Left lung (tissue), 10 donors: ENCODE measurements around the gene H2BW1. TPM values are rescaled to one million over a fixed set of nuclear protein-coding genes. Genes with fewer than 3 reads are reported as not detected.
A peak's percentile ranks its signal among the peaks of the same experiment; 100 is the strongest.
"Not testable (repeated sequence)": the region's sequence is repeated elsewhere in the genome, so short reads cannot be mapped to it uniquely, and the experiment has no call there.

Experiments
- ATAC-seq: fragments of 200-7000 bp; cut with Tn5 transposase; one replicate; pipeline ENCODE4 v1.9.1; 2020; ENCODE audit warnings: moderate library complexity
- DNase-seq, 4 donors: peaks; one replicate each; pipeline ENCODE4 v3.0.0-alpha.2; 2013 to 2020
- H3K27ac ChIP-seq, 2 donors: fragments of 200-600 bp; sonication (generic) in 1 of 2; one replicate each; pipeline versions ENCODE4 v1.5.0 to v1.8.0; 2020 to 2021
- H3K27me3 ChIP-seq, 2 donors: fragments of 200-600 bp; sonication (generic) in 1 of 2; one replicate each; pipeline versions ENCODE4 v1.5.0 to v1.8.0; 2020 to 2021
- H3K36me3 ChIP-seq, 2 donors: fragments of 200-600 bp; sonication (generic) in 1 of 2; one replicate each; pipeline versions ENCODE4 v1.5.0 to v1.8.0; 2020 to 2021
- H3K4me1 ChIP-seq, 2 donors: fragments of 200-600 bp; one replicate each; pipeline ENCODE4 v1.8.0; 2021
- H3K4me3 ChIP-seq, 2 donors: fragments of 200-600 bp; sonication (generic) in 1 of 2; one replicate each; pipeline versions ENCODE4 v1.5.0 to v1.8.0; 2020 to 2021; ENCODE audit warnings: mild to moderate bottlenecking in 1 of 2
- H3K9me3 ChIP-seq, 2 donors: fragments of 200-600 bp; sonication (generic) in 1 of 2; one replicate each; pipeline versions ENCODE4 v1.5.0 to v1.8.0; 2020 to 2021
- CTCF ChIP-seq, 2 donors: fragments of 200-600 bp; sonication (generic) in 1 of 2; IDR thresholded peaks; one replicate each; pipeline versions ENCODE4 v1.5.0 to v1.8.0; 2021; ENCODE audit warnings: antibody characterized with exemption in 2 of 2
- intact Hi-C, 2 donors: fragments of 100-400 bp; cut with DNase I; formaldehyde crosslinking; loops; one replicate each; pipeline versions ENCODE4 v1.11.2 to v1.14.2; 2022
- polyA plus RNA-seq, 6 donors: library from polyadenylated mRNA; unstranded; fragments of 120-200 nt; gene quantifications; one replicate each; pipeline ENCODE4 v1.2.1, GENCODE V29; 2013; ENCODE audit not compliant: insufficient read length in 6 of 6
- total RNA-seq, 2 donors: library from RNA; stranded (reverse); fragmentation: NEBNext Ultra II Directional; extraction: Animal tissue kit (Norgen Biotek cat#: 25700); gene quantifications; one replicate each; pipeline ENCODE4 v1.2.1, GENCODE V29; 2021
- donor health status: DM: no; HTN: yes; CAD: no.
- donor health status: DM: no; HTN: no; CAD: no.

H2BW1 gene
- total and polyA plus RNA-seq, 8 donors: not detected

- Histone ChIP-seq H3K36me3 (no peaks in the 10 kb centered on the region), H3K27ac (no peak within 1 kb of the TSS), H3K4me3 (no peak within 1 kb of the TSS), H3K27me3 (no peaks in the 10 kb centered on the region), H3K4me1 (no peaks in the 10 kb centered on the region), H3K9me3 (no peaks in the 10 kb centered on the region)
- no peak for ATAC-seq
- TF ChIP-seq CTCF (IDR thresholded peaks at IDR 0.05): no peak
- intact Hi-C loops: no loop called here
- DNase-seq: no peak
These were observed 26.4 kb upstream of the H2BW1 start, which contains the start of gene H2BW2 for GRCh38 chrX:104039689-104040505. H2BW2 (plus strand) TSS chrX:104039956; CDS start chrX:104039995, 39 bp downstream.

DNA sequence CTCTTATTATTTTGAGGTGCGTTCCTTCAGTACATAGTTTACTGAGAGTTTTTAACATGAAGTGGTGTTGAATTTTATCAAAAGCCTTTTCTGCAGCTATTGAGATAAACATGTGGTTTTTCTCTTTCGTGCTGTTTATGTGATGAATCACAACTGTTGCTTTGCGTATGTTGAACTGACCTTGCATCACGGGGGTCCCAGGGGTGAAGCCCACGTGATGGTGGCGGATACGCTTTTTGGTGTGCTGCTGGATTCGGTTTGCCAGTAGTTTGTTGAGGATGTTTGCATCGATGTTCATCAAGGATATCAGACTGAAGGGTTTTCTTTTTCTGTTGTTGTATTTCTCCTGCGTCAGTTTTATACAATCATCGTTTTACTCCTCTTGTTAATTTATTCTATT lies 4.6 kb upstream of the H2BW1 start:
- no peak for TF ChIP-seq CTCF (IDR thresholded peaks at IDR 0.05)
- no peaks in the 10 kb centered on the region for H3K36me3 ChIP-seq
- ATAC-seq (no peak), DNase-seq (no peak)
- H3K4me3 ChIP-seq: no peak overlapping the region
- H3K27ac ChIP-seq: no peak overlapping the region
- H3K9me3 ChIP-seq: no peaks in the 10 kb centered on the region
- no peaks in the 10 kb centered on the region for H3K27me3 ChIP-seq
- H3K4me1 ChIP-seq: no peaks in the 10 kb centered on the region
- intact Hi-C loops: no loop called here

GRCh38 chrX:104015576-104015975 lies 2.1 kb upstream of the H2BW1 start:
- DNase-seq, H3K36me3 ChIP-seq, H3K4me3 ChIP-seq, ATAC-seq, H3K27me3 ChIP-seq, H3K9me3 ChIP-seq, H3K27ac ChIP-seq, H3K4me1 ChIP-seq, intact Hi-C loops: not testable (repeated sequence)

DNA sequence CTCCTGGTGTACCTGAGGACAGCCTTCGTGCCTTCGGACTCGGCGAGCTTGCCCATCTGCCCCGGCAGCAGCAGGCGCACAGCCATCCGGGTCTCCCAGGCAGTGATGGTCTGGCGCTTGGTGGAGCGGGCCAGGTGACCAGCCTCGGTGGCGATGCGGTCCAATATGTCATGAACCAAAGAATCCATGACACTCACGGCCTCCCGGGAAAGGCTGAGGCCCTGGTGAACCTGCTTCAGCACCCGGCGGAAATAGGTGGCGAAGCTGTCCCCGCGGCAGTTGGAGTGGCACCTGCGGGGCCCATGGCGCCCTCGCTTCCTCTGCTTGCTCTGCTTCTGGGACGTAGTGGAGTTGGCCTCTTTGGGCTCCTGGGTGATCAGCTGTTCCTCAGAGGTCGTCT lies 350 bp downstream of the H2BW1 start:
- H3K27me3 ChIP-seq: no peaks in the 10 kb centered on the region
- peak in 1 of 4 donors; percentile 45 for DNase-seq
- no peak overlapping the region for H3K27ac ChIP-seq
- intact Hi-C loops: no loop called here
- no peak for ATAC-seq
- H3K4me3 ChIP-seq: no peak overlapping the region
- no peak for TF ChIP-seq CTCF (IDR thresholded peaks at IDR 0.05)
- H3K36me3 ChIP-seq: no peaks in the 10 kb centered on the region
- no peaks in the 10 kb centered on the region for H3K4me1 ChIP-seq
- no peaks in the 10 kb centered on the region for H3K9me3 ChIP-seq

DNA sequence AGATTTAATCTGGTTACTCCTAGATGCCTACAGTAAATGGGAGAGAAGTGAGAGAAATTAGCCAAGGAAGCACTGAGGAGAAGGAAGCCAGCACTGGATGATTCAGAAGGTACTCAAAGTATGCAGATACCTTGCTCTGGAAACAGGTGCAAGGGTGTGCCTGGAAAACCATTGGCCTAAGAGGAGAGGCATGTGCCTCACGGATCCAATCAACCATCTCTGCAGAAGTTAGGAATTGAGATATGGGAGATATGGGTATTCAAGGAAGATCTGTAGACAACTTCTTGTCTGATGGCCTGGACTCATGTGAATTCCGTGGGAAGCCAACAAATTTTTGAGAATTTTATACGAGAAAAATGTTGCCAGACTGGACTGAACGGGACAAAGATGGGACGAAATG lies 4.7 kb downstream of the H2BW1 start:
- no peaks in the 10 kb centered on the region for H3K27me3 ChIP-seq
- no peak for ATAC-seq

More for the DNA sequence above, 4.7 kb downstream of the H2BW1 start:
- H3K4me3 ChIP-seq: no peak overlapping the region
- H3K36me3 ChIP-seq: no peaks in the 10 kb centered on the region
- H3K27ac ChIP-seq: no peak overlapping the region
- no peak for DNase-seq
- H3K9me3 ChIP-seq: no peaks in the 10 kb centered on the region
- intact Hi-C loops: no loop called here
- TF ChIP-seq CTCF (IDR thresholded peaks at IDR 0.05): no peak
- no peaks in the 10 kb centered on the region for H3K4me1 ChIP-seq
